Measurements from ENCODE around the gene ZNF879.
A peak's percentile ranks its signal among the peaks of the same experiment; 100 is the strongest.

Gene ZNF879

DNA sequence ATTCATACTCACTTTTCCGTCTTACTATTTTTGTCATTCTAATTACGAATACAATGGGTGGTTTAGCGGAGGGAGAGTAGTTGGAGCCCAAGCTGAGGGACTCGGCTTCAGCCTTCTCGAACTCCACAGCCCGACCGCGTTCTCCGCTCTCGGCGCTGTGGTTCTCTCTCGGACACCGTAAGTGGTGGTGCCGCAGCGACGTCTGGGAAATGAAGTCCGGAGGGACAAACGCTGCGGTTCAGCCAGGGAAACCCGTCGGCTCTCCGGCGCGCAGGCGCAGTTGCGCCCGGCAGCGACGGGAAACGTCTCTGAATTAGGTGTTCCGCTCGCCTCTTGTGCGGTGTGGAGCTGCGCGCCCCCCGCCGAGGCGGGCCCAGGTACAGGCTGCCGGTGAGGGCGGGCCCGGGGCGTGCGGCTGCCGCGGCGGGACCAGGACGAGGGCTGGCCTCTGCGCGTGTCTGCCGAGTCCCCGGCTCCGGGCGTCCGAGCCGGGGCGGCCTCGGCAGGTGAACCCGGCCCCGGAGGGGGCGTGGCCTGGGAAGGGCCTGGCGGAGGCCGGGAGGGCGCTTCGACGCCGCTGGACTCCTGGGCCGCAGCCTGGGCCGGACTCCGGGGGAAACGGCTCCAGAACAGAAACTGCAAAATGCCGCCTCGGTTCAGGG lies at the start of gene ZNF879:
ZNF879 (plus strand) TSS at position 277 of the 662 bp plus-strand sequence. CDS start 1,201 bp downstream, outside the sequence.
- peak within 1 kb of the TSS; percentile 64 for H3K4me3 ChIP-seq (ENCODE audit: low read length)
- TF ChIP-seq, protein P1, sequence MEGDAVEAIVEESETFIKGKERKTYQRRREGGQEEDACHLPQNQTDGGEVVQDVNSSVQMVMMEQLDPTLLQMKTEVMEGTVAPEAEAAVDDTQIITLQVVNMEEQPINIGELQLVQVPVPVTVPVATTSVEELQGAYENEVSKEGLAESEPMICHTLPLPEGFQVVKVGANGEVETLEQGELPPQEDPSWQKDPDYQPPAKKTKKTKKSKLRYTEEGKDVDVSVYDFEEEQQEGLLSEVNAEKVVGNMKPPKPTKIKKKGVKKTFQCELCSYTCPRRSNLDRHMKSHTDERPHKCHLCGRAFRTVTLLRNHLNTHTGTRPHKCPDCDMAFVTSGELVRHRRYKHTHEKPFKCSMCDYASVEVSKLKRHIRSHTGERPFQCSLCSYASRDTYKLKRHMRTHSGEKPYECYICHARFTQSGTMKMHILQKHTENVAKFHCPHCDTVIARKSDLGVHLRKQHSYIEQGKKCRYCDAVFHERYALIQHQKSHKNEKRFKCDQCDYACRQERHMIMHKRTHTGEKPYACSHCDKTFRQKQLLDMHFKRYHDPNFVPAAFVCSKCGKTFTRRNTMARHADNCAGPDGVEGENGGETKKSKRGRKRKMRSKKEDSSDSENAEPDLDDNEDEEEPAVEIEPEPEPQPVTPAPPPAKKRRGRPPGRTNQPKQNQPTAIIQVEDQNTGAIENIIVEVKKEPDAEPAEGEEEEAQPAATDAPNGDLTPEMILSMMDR (conservative IDR thresholded peaks at IDR 0.05; ENCODE audit: low read length): no peak
- peak; percentile 94 for DNase-seq (ENCODE audit: low read depth)

DNA sequence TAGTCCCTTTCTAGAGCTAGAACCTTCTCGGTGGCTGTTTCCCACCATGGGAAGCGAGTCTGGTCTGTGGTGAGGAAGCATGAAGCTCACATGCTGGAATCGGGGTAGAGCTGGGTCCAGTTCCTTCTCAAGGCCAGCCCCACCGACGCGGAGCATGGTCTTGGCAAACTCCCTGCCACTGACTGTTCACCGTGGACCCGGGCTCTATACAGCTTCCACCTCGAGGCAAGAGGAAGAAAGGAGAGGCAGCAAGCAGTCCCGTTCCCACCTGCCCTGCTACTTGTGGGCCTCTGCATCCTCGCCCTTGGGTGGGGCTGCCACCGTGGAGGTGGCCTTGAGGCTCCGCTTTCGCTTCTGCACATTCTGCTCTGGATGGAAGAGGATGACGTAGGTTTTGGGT lies 42.2 kb upstream of the ZNF879 start:
- no peak overlapping the region for H3K4me3 ChIP-seq (ENCODE audit: low read length)
- TF ChIP-seq, protein P1 (conservative IDR thresholded peaks at IDR 0.05; ENCODE audit: low read length): no peak
- DNase-seq (ENCODE audit: low read depth): no peak

DNA sequence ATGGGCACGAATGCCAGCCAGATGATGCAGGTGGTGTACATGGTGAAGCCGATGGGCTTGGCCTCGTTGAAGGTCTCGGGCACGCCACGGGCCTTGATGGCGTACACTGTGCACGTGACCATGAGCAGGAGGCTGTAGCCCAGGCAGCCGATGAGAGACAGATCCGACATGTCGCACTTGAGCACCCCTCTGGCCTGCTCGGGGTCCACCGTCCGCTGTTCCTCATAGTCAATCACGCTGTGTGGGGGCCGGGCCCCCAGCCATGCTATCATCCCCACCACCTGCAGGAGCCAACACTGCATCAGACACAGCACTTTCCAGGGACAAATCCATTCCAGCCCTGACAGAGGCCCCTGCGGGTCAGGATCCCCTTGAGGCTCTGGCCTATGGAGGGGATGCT lies 40.7 kb upstream of the ZNF879 start:
- TF ChIP-seq, protein P1 (conservative IDR thresholded peaks at IDR 0.05; ENCODE audit: low read length): no peak
- no peak overlapping the region for H3K4me3 ChIP-seq (ENCODE audit: low read length)
- no peak for DNase-seq (ENCODE audit: low read depth)

DNA sequence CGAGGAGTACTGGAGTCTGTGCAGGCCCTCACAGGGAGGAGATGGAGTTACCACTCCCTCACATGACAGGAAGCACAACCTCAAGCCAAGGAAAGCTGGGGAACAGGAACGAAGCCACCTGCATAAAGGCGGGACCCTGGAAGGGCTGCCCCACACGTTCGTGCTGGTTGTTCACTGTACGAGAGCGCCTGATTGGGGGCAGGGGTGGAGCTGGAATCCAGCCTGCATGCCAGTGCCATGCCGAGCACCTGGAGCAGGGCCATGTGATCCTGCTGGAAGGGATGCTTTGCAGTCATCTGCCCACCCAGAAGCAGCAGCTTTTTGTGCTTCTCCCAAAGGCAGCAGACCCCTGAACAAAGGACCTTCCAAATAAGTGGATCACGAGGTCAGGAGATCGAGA lies 39.9 kb upstream of the ZNF879 start:
- no peak for DNase-seq (ENCODE audit: low read depth)
- H3K4me3 ChIP-seq (ENCODE audit: low read length): no peak overlapping the region
- TF ChIP-seq, protein P1 (conservative IDR thresholded peaks at IDR 0.05; ENCODE audit: low read length): no peak

DNA sequence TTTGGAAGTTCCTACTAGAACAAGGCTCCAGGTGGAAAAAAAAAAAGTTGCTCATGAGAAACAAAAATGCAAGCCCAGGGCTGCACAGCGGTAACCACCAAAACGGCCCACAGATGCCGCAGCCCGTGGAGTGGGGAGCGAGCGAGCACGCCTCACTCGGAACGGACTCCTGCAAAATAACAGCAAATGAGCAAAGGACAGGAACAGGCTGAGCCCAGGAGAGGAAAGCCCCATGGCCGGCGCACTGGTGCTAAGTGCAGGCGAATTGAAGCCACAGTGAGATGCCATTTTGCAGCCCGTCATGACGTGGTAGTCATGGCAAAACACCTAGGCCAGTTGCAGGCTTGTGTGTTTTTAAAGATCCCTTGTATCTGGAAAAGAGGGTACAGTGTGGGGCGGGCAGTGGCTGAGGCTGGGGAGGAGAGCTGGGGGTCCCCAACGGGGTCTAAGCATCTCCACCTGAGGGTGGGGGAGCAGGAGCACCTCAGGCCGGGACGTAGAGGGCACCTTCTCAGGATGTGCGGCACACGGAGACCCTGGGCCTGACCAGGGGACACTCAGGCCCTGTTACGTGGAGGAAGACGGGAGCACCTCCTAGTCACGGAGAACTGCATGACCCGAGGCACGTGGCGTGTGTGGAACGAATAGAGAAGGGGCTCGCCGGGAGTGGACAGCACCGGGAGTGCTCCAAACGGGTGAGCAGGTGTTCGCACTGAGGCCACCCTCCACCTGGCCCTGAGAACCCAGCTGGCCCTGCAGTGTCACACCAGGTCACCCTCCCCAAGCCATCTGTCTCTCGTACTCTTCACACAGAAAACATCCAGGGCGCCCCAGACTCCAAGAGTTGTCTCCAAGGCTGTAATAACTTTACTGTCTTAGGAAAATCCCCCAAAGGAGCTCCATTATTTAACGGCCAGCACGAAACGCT lies 39.2 kb upstream of the ZNF879 start:
- no peak for DNase-seq (ENCODE audit: low read depth)
- TF ChIP-seq, protein P1 (conservative IDR thresholded peaks at IDR 0.05; ENCODE audit: low read length): no peak
- no peak overlapping the region for H3K4me3 ChIP-seq (ENCODE audit: low read length)

DNA sequence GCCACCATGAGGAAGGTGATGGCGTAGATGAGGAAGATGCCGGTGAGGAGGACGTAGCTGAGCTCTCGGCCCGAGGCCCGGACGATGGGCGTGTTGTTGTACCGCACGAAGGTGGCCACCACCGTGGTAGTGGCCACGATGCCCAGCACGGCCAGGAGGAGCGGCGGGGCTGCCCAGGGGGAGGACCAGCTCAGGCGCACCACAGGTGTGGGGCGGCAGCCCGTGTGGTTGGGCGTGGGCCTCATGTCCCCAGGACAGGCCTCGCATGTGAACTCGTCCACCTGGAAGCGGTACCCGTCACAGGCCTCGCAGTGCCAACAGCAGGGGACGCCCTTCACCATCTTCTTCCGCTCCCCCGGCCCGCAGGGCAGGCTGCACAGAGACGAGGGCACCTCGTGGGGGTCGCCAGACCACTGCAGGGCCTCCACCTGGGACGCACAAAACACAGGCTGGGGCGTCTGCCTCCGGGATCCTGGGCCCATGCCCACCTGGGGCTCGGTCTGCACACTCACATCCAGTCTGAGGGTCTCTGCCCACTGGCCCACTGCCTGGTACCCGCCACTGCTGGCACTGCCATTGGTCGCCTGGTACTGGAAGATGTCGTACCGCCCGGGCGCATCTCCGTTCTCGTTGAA lies 37.2 kb upstream of the ZNF879 start:
- TF ChIP-seq, protein P1 (conservative IDR thresholded peaks at IDR 0.05; ENCODE audit: low read length): no peak
- no peak for DNase-seq (ENCODE audit: low read depth)
- H3K4me3 ChIP-seq (ENCODE audit: low read length): no peak overlapping the region

All from AG10803 (cell line).